Activated CD8-positive, alpha-beta memory T cell treated with anti-CD3 and anti-CD28 coated beads for 48 hours (primary cell): ENCODE data around the gene ERG.

Experiments used
- DNase-seq, 3 experiments: peaks; one replicate each; pipeline ENCODE4 v3.0.0-alpha.2; 2020; ENCODE audit warnings: low read depth in 2 of 3, low spot score in 2 of 3

ERG gene

GRCh38 chr21:38396325-38396724 is 102.0 kb downstream of the ERG start:
- no peak for DNase-seq

GRCh38 chr21:38395581-38395980 is 102.7 kb downstream of the ERG start:
- no peak for DNase-seq

GRCh38 chr21:38392661-38393060 is 105.6 kb downstream of the ERG start:
- DNase-seq = no peak

- no peak for DNase-seq
Measured at GRCh38 chr21:38389896-38390295, 108.4 kb downstream of the ERG start.

- no peak for DNase-seq
Measured at GRCh38 chr21:38389354-38389676, 109.0 kb downstream of the ERG start.

DNA sequence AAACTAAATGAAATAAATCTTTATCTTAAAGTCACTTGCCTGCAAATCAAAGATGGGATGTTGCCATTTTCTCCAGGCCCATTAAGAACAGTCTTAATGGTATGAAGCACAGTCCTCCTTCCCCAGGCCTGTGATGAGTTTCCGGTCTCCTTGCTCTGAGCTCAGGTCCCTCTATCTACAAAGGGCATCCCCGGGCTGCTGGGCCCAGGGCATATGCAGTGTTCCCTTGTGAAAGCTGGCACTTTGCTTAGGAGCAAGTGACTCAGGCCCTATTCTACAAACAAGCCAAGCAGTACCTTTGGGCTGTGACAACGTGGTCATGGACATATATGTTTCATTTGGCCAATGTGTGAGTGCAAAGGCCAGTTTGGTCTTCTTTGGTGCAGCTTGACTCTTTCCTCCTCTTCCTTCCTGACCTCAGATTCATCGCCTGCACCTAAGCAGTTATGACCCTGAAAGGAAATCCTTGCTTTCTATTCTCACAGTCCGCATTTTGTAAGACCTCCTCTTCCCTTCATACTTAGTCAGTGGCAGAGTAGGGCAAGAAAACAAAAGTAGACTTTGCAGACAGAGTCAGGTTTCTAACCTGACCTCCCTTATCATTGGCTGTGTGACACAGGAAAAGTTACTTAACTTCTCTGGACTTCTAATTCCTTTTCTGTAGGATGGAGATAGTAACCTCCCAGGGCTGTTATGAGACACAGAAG is 109.5 kb downstream of the ERG start:
- no peak for DNase-seq

DNA sequence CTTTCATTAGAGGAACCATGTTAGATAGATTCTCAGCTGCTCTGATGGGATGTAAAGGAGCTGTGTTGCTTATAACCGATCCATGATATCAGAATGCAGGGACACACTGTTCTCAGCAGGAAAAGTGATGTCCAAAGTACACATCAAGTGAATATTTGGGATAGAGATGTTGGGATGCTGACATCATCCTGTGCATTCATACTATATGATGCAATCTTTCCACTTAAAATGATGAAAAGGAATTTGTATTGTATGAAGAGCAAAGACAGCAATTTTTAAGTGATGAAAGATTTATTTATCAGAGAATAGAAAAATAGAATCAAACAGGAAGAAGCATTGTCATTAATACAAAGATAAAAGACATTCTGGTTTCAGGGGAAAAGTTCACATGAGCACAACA is 110.1 kb downstream of the ERG start:
- DNase-seq = no peak

- DNase-seq = no peak
Measured at GRCh38 chr21:38386967-38387366, 111.3 kb downstream of the ERG start.

DNA sequence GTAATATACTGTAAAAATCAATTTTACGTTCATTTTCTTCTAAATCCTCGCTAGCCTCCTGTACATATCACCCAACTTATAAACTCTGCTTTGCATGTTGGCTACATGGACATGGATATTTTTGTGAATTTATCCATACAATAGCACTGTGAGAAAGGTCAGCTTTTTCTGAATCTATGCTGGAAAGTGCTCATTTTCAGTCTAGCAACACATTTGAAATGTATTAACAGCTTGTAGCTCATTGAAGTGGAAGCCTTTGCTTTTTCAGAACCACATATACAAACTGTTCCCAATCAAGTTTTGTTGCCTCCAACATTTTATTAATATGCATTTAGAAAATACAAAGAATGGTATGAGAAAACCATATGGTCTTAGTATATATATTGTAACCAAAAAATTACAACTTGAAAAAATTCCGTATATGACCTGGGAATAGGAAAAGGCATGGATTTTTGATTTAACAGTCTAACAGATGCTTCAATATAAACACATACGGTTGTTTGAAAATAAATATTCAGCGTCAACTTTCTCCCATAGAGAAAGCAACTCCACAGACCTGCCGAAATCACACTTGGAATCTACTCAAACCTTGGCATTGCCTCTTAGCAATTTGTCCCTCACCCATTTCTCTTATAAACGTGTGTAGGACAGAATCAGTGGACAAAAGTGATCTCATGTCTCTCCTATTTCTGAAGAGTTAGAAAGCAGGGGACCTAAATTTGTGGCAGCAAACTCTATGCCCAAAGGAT is 112.7 kb downstream of the ERG start:
- DNase-seq = no peak

GRCh38 chr21:38384675-38385426 is 113.4 kb downstream of the ERG start:
- no peak for DNase-seq

- no peak for DNase-seq
Measured at GRCh38 chr21:38384238-38384560, 114.1 kb downstream of the ERG start.

DNA sequence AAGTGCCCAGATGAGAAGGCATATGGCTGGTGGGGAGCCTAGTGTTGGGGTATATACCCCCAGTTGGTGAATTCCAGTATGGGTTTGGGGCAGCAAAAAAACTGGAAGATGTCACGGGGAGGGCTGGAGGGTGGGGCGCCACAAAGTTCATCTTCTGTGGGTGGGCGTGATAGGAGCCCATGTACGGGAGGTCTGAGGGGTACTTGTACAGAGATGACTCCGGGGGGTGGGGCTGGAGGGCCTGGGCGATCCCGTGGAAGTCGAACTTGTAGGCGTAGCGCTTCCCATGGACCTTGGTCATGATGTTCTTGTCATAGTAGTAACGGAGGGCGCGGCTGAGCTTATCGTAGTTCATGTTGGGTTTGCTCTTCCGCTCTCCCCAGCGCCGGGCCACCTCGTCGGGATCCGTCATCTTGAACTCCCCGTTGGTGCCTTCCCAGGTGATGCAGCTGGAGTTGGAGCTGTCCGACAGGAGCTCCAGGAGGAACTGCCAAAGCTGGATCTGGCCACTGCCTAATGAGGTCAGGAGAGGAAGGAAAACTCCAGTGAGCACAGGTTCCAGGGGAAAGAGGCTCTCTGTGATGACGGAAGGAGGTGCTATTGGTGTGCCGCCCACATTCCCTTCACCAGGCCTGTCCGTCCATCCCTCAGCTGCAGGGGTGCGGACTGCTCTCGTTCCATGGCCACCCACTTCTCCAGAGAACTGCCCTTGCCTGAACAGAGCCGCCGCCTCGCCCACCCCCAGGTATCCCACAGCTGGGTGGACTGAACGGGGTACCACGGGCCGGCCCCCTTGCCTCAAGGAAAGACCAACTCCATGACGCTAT is 114.7 kb downstream of the ERG start:
- no peak for DNase-seq

- no peak for DNase-seq
Measured at GRCh38 chr21:38380481-38381137, 117.7 kb downstream of the ERG start.

- DNase-seq = no peak
Measured at GRCh38 chr21:38379147-38379546, 119.1 kb downstream of the ERG start.

GRCh38 chr21:38377165-38378088 is 120.8 kb downstream of the ERG start:
- DNase-seq = no peak

GRCh38 chr21:38376693-38377092 is 121.6 kb downstream of the ERG start:
- no peak for DNase-seq

DNA sequence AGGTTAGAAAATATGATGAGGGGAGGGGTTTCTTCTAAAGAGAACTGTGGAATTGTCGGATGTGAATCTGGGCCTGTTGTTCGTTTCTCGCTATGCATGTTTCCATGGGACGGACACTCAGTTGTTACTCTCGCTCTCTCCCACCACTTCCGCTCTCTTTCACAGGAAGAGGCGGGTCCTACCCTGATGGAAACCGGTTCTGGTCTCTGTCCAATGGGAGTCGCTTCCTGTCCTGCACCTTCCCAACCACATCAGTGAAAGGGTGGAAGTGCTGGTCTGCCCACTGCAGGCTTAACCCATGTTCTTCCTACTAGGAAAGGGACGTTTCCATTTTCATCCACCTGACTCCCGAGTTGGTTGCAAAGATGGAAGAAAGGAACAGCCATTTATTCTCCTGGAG is 122.0 kb downstream of the ERG start:
- DNase-seq = no peak

- no peak for DNase-seq
Measured at GRCh38 chr21:38367646-38368045, 130.6 kb downstream of the ERG start.

DNA sequence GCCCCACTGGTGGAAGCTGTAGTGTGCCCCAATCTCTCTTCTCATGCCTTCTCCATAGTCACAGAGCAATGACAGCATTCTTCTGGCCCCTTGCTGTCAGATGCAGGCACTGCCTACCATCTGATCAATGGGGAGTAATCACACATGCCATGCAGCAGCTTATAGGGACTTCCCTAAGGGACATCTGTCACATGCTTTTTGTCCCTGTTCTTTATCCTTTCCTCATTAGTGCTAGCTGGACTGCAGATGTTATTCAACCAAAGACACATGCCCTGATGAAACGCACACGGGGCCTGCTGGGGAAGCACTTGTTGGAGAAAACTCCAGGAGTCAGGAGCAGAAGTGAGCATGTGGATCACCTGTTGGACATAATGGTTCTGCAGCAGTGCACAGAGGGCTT is 132.8 kb downstream of the ERG start:
- DNase-seq = no peak

- DNase-seq = no peak
Measured at GRCh38 chr21:38363693-38364092, 134.6 kb downstream of the ERG start.
